Smooth muscle cell (in vitro differentiated cells): ENCODE measurements around the gene TNS3. TPM values are rescaled to one million over a fixed set of nuclear protein-coding genes. Genes with fewer than 3 reads are reported as not detected.

ENCODE experiments used
- DNase-seq: peaks from one replicate; lab custom pipeline; 2025; ENCODE audit not compliant: unreplicated experiment; lab: John Stamatoyannopoulos, UW
- H2AFZ ChIP-seq: fragments of 200-600 bp; sonication (generic); 2 replicates; pipeline ENCODE4 v1.6.0; 2016; ENCODE audit warnings: antibody characterized with exemption, low read depth, mild to moderate bottlenecking
- H3F3A ChIP-seq: fragments of 200-600 bp; sonication (generic); 2 replicates; pipeline ENCODE4 v1.6.0; 2017; ENCODE audit warnings: antibody characterized with exemption, low read depth
- H3K27ac ChIP-seq: fragments of 200-600 bp; sonication (generic); 2 replicates; pipeline ENCODE4 v1.5.1; 2016; ENCODE audit warnings: low read depth, mild to moderate bottlenecking
- H3K27me3 ChIP-seq: fragments of 200-600 bp; sonication (generic); 2 replicates; pipeline ENCODE4 v1.6.1; 2016; ENCODE audit warnings: low read depth, mild to moderate bottlenecking
- H3K36me3 ChIP-seq: fragments of 200-600 bp; sonication (generic); 2 replicates; pipeline ENCODE4 v1.5.1; 2016; ENCODE audit warnings: low read depth
- H3K4me1 ChIP-seq: fragments of 200-600 bp; sonication (generic); 2 replicates; pipeline ENCODE4 v1.5.1; 2016; ENCODE audit warnings: low read depth
- H3K4me2 ChIP-seq: fragments of 200-600 bp; sonication (generic); 2 replicates; pipeline ENCODE4 v1.6.0; 2016; ENCODE audit warnings: mild to moderate bottlenecking
- H3K4me3 ChIP-seq: fragments of 200-600 bp; sonication (generic); 2 replicates; pipeline ENCODE4 v1.5.1; 2016; ENCODE audit warnings: mild to moderate bottlenecking
- H3K79me2 ChIP-seq: fragments of 200-600 bp; sonication (generic); 2 replicates; pipeline ENCODE4 v1.6.0; 2016; ENCODE audit warnings: low read depth, mild to moderate bottlenecking
- H3K9ac ChIP-seq: fragments of 200-600 bp; sonication (generic); 2 replicates; pipeline ENCODE4 v1.6.0; 2016; ENCODE audit warnings: low read depth
- H3K9me3 ChIP-seq: fragments of 200-600 bp; sonication (generic); replicated peaks from 2 replicates; pipeline ENCODE4 v1.5.1; 2016; ENCODE audit warnings: low read depth
- H4K20me1 ChIP-seq: fragments of 200-600 bp; sonication (generic); 2 replicates; pipeline ENCODE4 v1.6.0; 2016; ENCODE audit warnings: low read depth
- WGBS: methylation state at CpG from one replicate; pipeline ENCODE4 v1.1.7; 2016; ENCODE audit warnings: low lambda C conversion rate; 5-methylcytosine and 5-hydroxymethylcytosine counted together
- polyA plus RNA-seq: library from polyadenylated mRNA; unstranded; fragments of >200 nt; fragmentation: Nextera tagmentation; extraction: Ambion mirVana; gene quantifications from 2 replicates; pipeline ENCODE4 v1.2.1, GENCODE V29; 2016
- total RNA-seq: library from RNA; depleted of rRNA; stranded (reverse); fragments of >200 nt; gene quantifications from 2 replicates; pipeline ENCODE4 v1.2.3, GENCODE V29; 2014
- TF ChIP-seq, protein P1 (sequence below): fragments of 200-600 bp; sonication (generic); IDR thresholded peaks from 2 replicates; pipeline ENCODE4 v1.5.1; 2017; ENCODE audit warnings: borderline replicate concordance, mild to moderate bottlenecking, antibody characterized with exemption; ENCODE audit not compliant: insufficient read depth, poor library complexity, severe bottlenecking

TNS3 gene
- total and polyA plus RNA-seq, 2 experiments from 2014 or later: 32.6 to 50.5 TPM

DNA sequence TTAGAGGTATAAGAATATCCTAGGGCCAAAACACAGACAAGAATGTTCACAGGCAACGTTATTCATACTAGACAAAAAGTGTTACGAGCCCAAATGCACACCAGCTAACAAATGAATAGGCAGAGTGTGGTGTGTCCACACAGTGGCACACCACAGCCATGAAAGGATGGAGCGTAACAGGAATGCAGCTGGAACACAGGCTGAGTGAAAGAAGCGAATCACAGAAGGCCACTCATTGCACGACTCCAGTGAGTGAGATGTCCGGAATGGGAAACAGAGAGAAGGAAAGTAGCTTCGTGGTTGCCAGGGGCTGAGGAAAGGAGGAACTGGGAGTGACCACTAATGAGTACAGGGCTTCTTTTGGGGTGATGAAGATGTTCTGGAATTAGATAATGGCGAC is 198.8 kb downstream of the TNS3 start:
- Histone ChIP-seq H3K4me3 (no peak overlapping the region), H3K27ac (no peak overlapping the region), H3F3A (peaks cover 26% of the 10 kb centered on the region), H3K4me2 (no peak overlapping the region), H3K36me3 (no peaks in the 10 kb centered on the region), H3K4me1 (peaks cover 26% of the 10 kb centered on the region), H3K9ac (no peak overlapping the region), H3K9me3 (no peaks in the 10 kb centered on the region), H3K79me2 (peaks cover 10% of the 10 kb centered on the region), H4K20me1 (peaks cover 99% of the 10 kb centered on the region), H3K27me3 (no peaks in the 10 kb centered on the region), H2AFZ (no peak overlapping the region)
- DNase-seq: no peak
- 74% methylated on average over 8 of the region's 8 CpGs for WGBS
- TF ChIP-seq, protein P1, sequence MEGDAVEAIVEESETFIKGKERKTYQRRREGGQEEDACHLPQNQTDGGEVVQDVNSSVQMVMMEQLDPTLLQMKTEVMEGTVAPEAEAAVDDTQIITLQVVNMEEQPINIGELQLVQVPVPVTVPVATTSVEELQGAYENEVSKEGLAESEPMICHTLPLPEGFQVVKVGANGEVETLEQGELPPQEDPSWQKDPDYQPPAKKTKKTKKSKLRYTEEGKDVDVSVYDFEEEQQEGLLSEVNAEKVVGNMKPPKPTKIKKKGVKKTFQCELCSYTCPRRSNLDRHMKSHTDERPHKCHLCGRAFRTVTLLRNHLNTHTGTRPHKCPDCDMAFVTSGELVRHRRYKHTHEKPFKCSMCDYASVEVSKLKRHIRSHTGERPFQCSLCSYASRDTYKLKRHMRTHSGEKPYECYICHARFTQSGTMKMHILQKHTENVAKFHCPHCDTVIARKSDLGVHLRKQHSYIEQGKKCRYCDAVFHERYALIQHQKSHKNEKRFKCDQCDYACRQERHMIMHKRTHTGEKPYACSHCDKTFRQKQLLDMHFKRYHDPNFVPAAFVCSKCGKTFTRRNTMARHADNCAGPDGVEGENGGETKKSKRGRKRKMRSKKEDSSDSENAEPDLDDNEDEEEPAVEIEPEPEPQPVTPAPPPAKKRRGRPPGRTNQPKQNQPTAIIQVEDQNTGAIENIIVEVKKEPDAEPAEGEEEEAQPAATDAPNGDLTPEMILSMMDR: no peak

DNA sequence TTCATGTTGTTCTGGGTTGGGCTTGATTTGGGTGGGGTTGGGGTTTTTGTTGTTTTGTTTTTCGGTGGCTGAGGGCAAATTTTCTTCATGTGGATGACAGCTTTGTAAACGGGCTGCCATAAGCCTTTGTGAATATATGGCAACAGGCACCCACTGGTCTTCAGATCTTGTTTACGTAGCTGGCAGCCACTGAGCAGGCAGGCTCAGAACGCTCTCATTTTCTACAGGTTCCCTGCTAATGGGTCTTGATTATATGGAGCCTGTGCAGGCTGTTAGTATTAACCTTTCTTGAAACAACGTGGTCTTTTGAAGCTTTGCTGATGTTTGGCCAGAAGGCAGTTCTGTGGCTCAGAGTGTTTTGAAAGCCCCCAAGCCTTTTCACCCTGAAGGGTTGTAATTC is 199.7 kb downstream of the TNS3 start:
- Histone ChIP-seq H3K27me3 (no peaks in the 10 kb centered on the region), H3K4me3 (no peak overlapping the region), H3K9ac (no peak overlapping the region), H3K4me1 (peaks cover 26% of the 10 kb centered on the region), H3K27ac (no peak overlapping the region), H3K9me3 (no peaks in the 10 kb centered on the region), H3K79me2 (peaks cover 6% of the 10 kb centered on the region), H4K20me1 (peaks cover 98% of the 10 kb centered on the region), H2AFZ (no peak overlapping the region), H3K36me3 (no peaks in the 10 kb centered on the region), H3F3A (peaks cover 26% of the 10 kb centered on the region), H3K4me2 (no peak overlapping the region)
- DNase-seq: no peak
- TF ChIP-seq, protein P1: no peak
- WGBS: 70% methylated on average over 5 of the region's 5 CpGs

DNA sequence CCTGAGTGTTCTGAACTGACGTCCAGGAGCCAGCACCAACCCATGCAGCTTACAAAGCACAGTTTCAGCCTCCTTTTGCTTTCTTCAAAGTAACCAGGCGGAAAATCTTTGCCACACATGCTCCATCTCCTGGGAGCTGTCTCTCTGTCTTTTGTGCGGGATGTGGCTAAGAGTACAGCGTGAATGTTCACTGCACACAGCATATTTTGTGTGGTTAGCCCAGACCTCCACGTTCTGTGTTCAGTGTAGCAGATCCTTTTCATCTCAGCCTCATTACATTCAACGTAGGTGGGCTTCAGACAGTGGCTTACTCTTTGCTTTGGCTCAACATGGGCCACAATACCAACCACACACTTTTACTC is 200.8 kb downstream of the TNS3 start:
- peak overlapping the region; percentile 67 for H3K27ac ChIP-seq
- H3K36me3 ChIP-seq: no peaks in the 10 kb centered on the region
- peaks cover 98% of the 10 kb centered on the region for H4K20me1 ChIP-seq
- no peak overlapping the region for H2AFZ ChIP-seq
- no peak for DNase-seq
- no peaks in the 10 kb centered on the region for H3K9me3 ChIP-seq
- no peak overlapping the region for H3K4me3 ChIP-seq
- H3K4me1 ChIP-seq: peaks cover 26% of the 10 kb centered on the region
- TF ChIP-seq, protein P1: no peak
- H3K4me2 ChIP-seq: peak overlapping the region; percentile 78
- H3F3A ChIP-seq: peaks cover 26% of the 10 kb centered on the region
- H3K9ac ChIP-seq: no peak overlapping the region
- no peaks in the 10 kb centered on the region for H3K79me2 ChIP-seq
- H3K27me3 ChIP-seq: no peaks in the 10 kb centered on the region
- 44% methylated on average over 6 of the region's 6 CpGs for WGBS

DNA sequence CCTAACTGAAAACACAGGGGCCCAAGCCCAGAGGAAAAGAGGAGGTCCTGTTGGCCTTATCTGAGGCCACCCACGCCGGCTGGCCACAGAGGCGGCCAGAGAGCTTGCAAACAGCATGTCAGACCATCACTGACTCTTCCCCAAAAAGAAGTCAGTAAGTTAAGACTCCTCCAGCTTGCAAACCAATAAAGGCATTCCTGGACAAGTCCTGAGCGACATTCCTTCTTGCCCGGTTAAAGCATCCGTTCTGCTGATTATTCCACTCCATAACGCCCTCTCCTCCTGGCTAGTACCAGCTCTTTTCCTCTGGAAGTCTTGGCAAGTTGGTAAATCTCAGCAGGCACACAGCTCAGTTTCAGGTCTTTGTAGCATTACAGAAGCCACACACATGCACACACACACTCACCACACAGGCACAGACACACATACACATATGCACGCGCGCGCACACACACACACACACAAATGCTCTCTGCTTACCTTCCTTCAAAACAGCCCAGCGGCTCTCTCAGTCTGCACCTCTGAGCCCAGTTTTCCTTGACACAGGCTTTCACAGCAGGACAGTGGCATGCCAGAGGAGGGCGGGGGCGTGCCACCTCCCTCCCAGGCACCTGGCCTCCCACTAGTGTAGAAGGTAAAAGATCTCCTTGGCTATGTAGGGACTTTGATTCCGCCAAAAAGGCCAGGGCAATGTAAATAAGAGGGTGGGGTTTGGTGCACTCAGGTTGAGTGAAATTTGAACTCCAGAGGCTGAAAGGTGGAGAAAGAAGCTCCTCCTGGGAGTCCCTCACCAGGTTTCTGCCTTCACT is 201.4 kb downstream of the TNS3 start:
- H3K4me3 ChIP-seq: no peak overlapping the region
- 37% methylated on average over 15 of the region's 15 CpGs for WGBS
- H3K79me2 ChIP-seq: no peaks in the 10 kb centered on the region
- no peak overlapping the region for H2AFZ ChIP-seq
- peak overlapping the region; percentile 67 for H3K27ac ChIP-seq
- H3F3A ChIP-seq: peaks cover 29% of the 10 kb centered on the region
- no peak overlapping the region for H3K9ac ChIP-seq
- peak overlapping the region; percentile 78 for H3K4me2 ChIP-seq
- peaks cover 98% of the 10 kb centered on the region for H4K20me1 ChIP-seq
- TF ChIP-seq, protein P1: no peak
- no peaks in the 10 kb centered on the region for H3K36me3 ChIP-seq
- no peaks in the 10 kb centered on the region for H3K27me3 ChIP-seq
- H3K9me3 ChIP-seq: no peaks in the 10 kb centered on the region
- H3K4me1 ChIP-seq: peaks cover 26% of the 10 kb centered on the region
- DNase-seq: no peak
